Naive B cell (primary cell): ENCODE results near the gene RNF126. TPM values are rescaled to one million over a fixed set of nuclear protein-coding genes. Genes with fewer than 3 reads are reported as not detected.

Experiments used
- ATAC-seq, 2 donors: fragments of 150-1000 bp; cut with Tn5 transposase; 2 replicates each; pipeline ENCODE4 v1.10.0; 2021; ENCODE audit warnings: low read depth in 2 of 2, mild to moderate bottlenecking in 2 of 2, moderate library complexity in 2 of 2
- DNase-seq: peaks from one replicate; pipeline ENCODE4 v3.0.0; 2022
- H3K27ac Mint-ChIP-seq, 6 donors: one replicate each; pipeline ENCODE4 v1.8.0; 2020 to 2022; ENCODE audit warnings: mild to moderate bottlenecking in 6 of 6, mixed read lengths in 6 of 6, moderate library complexity in 5 of 6, inconsistent platforms in 2 of 6
- H3K27me3 Mint-ChIP-seq, 3 donors: one replicate each; pipeline ENCODE4 v1.8.0; 2021 to 2022; ENCODE audit warnings: mixed read lengths in 3 of 3, mild to moderate bottlenecking in 1 of 3
- H3K36me3 Mint-ChIP-seq, 2 donors: one replicate each; pipeline ENCODE4 v1.8.0; 2020 to 2022; ENCODE audit warnings: mixed read lengths in 2 of 2, inconsistent platforms in 1 of 2, mild to moderate bottlenecking in 1 of 2
- H3K4me1 Mint-ChIP-seq, 3 donors: one replicate each; pipeline ENCODE4 v1.8.0; 2020 to 2022; ENCODE audit warnings: mixed read lengths in 3 of 3, inconsistent platforms in 1 of 3, mild to moderate bottlenecking in 1 of 3, moderate library complexity in 1 of 3
- H3K4me3 Mint-ChIP-seq, 8 donors: one replicate each; pipeline ENCODE4 v1.8.0; 2020 to 2022; ENCODE audit warnings: mild to moderate bottlenecking in 8 of 8, mixed read lengths in 8 of 8, moderate library complexity in 8 of 8, inconsistent platforms in 2 of 8
- H3K9me3 Mint-ChIP-seq, 7 donors: one replicate each; pipeline ENCODE4 v1.8.0; 2020 to 2022; ENCODE audit warnings: mixed read lengths in 7 of 7, mild to moderate bottlenecking in 5 of 7, inconsistent platforms in 2 of 7, moderate library complexity in 1 of 7
- polyA plus RNA-seq, 6 donors: library from polyadenylated mRNA; unstranded; fragments of 300-500 nt; fragmentation: Illumina TruSeq; gene quantifications; one replicate each; pipeline ENCODE4 v1.2.3, GENCODE V29; 2021; ENCODE audit warnings: low read depth in 6 of 6

The RNF126 gene
- polyA plus RNA-seq, 6 donors from 2014 or later: 51.0 to 72.4 (median 59.1) TPM

GRCh38 chr19:601790-602189 is 61.2 kb downstream of the RNF126 start:
- no peak overlapping the region for H3K4me3 Mint-ChIP-seq
- H3K9me3 Mint-ChIP-seq: peaks cover 0 to 6% (median 0%) of the 10 kb centered on the region in 7 donors
- no peak overlapping the region for H3K27ac Mint-ChIP-seq
- peaks cover 0 to 10% of the 10 kb centered on the region in 2 donors for H3K36me3 Mint-ChIP-seq
- peaks cover 0 to 4% (median 0%) of the 10 kb centered on the region in 3 donors for H3K4me1 Mint-ChIP-seq
- ATAC-seq: no peak
- peaks cover 0 to 5% (median 0%) of the 10 kb centered on the region in 3 donors for H3K27me3 Mint-ChIP-seq
- no peak for DNase-seq

DNA sequence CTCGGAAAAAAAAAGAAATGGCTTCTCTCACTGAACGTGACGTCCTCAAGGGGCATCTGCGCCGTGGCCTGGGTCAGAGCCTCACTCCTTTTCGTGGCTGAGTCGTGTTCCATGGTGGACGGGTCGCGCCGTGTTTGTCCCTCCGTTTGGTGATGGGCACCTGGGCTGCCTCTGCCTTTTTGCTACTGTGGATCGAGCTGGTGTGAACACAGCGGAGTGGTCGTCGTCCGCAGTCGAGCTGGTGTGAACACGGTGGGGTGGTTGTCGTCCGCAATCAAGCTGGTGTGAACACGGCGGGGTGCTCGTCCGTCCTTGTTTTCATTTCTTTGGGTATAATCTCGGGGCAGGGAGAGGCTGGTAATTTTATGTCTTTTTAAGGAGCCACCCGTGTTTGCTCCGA is 61.7 kb downstream of the RNF126 start:
- ATAC-seq (no peak), DNase-seq (no peak)
- peaks cover 0 to 4% (median 0%) of the 10 kb centered on the region in 3 donors for H3K4me1 Mint-ChIP-seq
- H3K27me3 Mint-ChIP-seq: peaks cover 0 to 5% (median 0%) of the 10 kb centered on the region in 3 donors
- no peak overlapping the region for H3K4me3 Mint-ChIP-seq
- H3K36me3 Mint-ChIP-seq: peaks cover 0 to 10% of the 10 kb centered on the region in 2 donors
- H3K9me3 Mint-ChIP-seq: peaks cover 0 to 6% (median 0%) of the 10 kb centered on the region in 7 donors
- no peak overlapping the region for H3K27ac Mint-ChIP-seq

Other genes with a start within 250 kb of the RNF126 start
- gene SHC2, start 202.2 kb downstream of the RNF126 start, polyA plus RNA-seq: under 1 TPM in 1 of 6 donors, not detected in 5; 0.20 TPM
- under 1 TPM in 4 of 6 donors, not detected in 2; 0.24 to 0.34 (median 0.30) TPM for gene MADCAM1, start 166.7 kb downstream of the RNF126 start, polyA plus RNA-seq
- gene TPGS1, start 155.7 kb downstream of the RNF126 start, polyA plus RNA-seq: 10 to 100 TPM; 14.6 to 30.0 (median 18.7) TPM
- gene CDC34, start 131.5 kb downstream of the RNF126 start, polyA plus RNA-seq: 10 to 100 TPM; 17.7 to 30.6 (median 19.4) TPM
- 1 to 10 TPM in 2 of 6 donors, under 1 TPM in 2, not detected in 2; 0.40 to 1.5 (median 1.0) TPM for gene GZMM, start 119.2 kb downstream of the RNF126 start, polyA plus RNA-seq
- gene BSG, start 90.6 kb downstream of the RNF126 start, polyA plus RNA-seq: 100 to 1,000 TPM; 205 to 270 (median 235) TPM
- not detected for gene HCN2, start 73.3 kb downstream of the RNF126 start, polyA plus RNA-seq
- gene POLRMT, start 29.7 kb downstream of the RNF126 start, polyA plus RNA-seq: 10 to 100 TPM; 12.1 to 56.8 (median 34.4) TPM
- not detected for gene FGF22, start 23.3 kb downstream of the RNF126 start, polyA plus RNA-seq
- gene FSTL3, start 13.2 kb upstream of the RNF126 start, polyA plus RNA-seq: 1 to 10 TPM in 4 of 6 donors, under 1 TPM in 1, not detected in 1; 0.77 to 3.6 (median 2.8) TPM
- not detected for gene PRSS57, start 32.2 kb upstream of the RNF126 start, polyA plus RNA-seq
- gene PALM, start 45.7 kb upstream of the RNF126 start, polyA plus RNA-seq: under 1 TPM in 1 of 6 donors, not detected in 5; 0.35 TPM
- not detected for gene MISP, start 87.9 kb upstream of the RNF126 start, polyA plus RNA-seq
- 100 to 1,000 TPM in 5 of 6 donors, 10 to 100 TPM in 1; 70.5 to 209 (median 124) TPM for gene PTBP1, start 134.2 kb upstream of the RNF126 start, polyA plus RNA-seq
- gene PLPPR3, start 158.7 kb upstream of the RNF126 start, polyA plus RNA-seq: not detected
- gene AZU1, start 164.6 kb upstream of the RNF126 start, polyA plus RNA-seq: not detected
- gene PRTN3, start 177.8 kb upstream of the RNF126 start, polyA plus RNA-seq: not detected
- gene ELANE, start 189.1 kb upstream of the RNF126 start, polyA plus RNA-seq: not detected
- gene CFD, start 196.4 kb upstream of the RNF126 start, polyA plus RNA-seq: 1 to 10 TPM in 5 of 6 donors, not detected in 1; 1.2 to 3.2 (median 1.8) TPM
- 10 to 100 TPM; 34.0 to 89.4 (median 51.1) TPM for gene MED16, start 230.0 kb upstream of the RNF126 start, polyA plus RNA-seq
- not detected for gene RNU6-9, start 230.3 kb upstream of the RNF126 start, polyA plus RNA-seq